Gastrocnemius medialis (tissue), 4 donors: ENCODE measurements around the gene NTN3. TPM values are rescaled to one million over a fixed set of nuclear protein-coding genes. Genes with fewer than 3 reads are reported as not detected.

ENCODE experiments used
- ATAC-seq, 2 donors: fragments of 150-250 bp; one replicate each; pipeline ENCODE4 v1.9.1; 2016
- DNase-seq, 2 donors: peaks; one replicate each; pipeline ENCODE4 v3.0.0-alpha.2; 2019
- H3K27ac ChIP-seq, 4 donors: fragments of 200-600 bp; sonication (generic); 1 replicate in 1 of 4; 2 replicates in 3 of 4; pipeline ENCODE4 v1.5.1; 2016 to 2018; ENCODE audit warnings: mild to moderate bottlenecking in 2 of 4, moderate library complexity in 1 of 4
- H3K27me3 ChIP-seq, 3 donors: fragments of 200-600 bp; sonication (generic) in 2 of 3; 1 replicate in 1 of 3; 2 replicates in 2 of 3; pipeline versions ENCODE4 v1.5.1 to v1.6.0; 2016 to 2019; ENCODE audit warnings: mild to moderate bottlenecking in 1 of 3, moderate library complexity in 1 of 3
- H3K36me3 ChIP-seq, 2 donors: fragments of 200-600 bp; sonication (generic) in 1 of 2; one replicate each; pipeline ENCODE4 v1.5.1; 2017 to 2018
- H3K4me1 ChIP-seq, 2 donors: fragments of 200-600 bp; sonication (generic) in 1 of 2; one replicate each; pipeline ENCODE4 v1.5.1; 2016 to 2017; ENCODE audit warnings: mild to moderate bottlenecking in 2 of 2
- H3K4me3 ChIP-seq, 4 donors: fragments of 200-600 bp; sonication (generic) in 3 of 4; 1 replicate in 1 of 4; 2 replicates in 3 of 4; pipeline ENCODE4 v1.5.1; 2016 to 2019; ENCODE audit warnings: mild to moderate bottlenecking in 2 of 4
- H3K9me3 ChIP-seq, 3 donors: fragments of 200-600 bp; sonication (generic) in 2 of 3; 1 replicate in 1 of 3; 2 replicates in 2 of 3; pipeline ENCODE4 v1.5.1; 2016 to 2019
- CTCF ChIP-seq, 5 experiments: fragments of 450-650 bp in 3 of 5; fragments of 200-600 bp in 2 of 5; sonication (generic) in 2 of 5; IDR thresholded peaks in 4 of 5; conservative IDR thresholded peaks in 1 of 5; 1 replicate in 4 of 5; 2 replicates in 1 of 5; pipeline ENCODE4 v1.5.1; 2016 to 2019; ENCODE audit warnings: antibody characterized with exemption in 5 of 5, mild to moderate bottlenecking in 3 of 5, moderate library complexity in 3 of 5
- POLR2A ChIP-seq, 2 donors: fragments of 450-650 bp; IDR thresholded peaks; one replicate each; pipeline ENCODE4 v1.6.1; 2017; ENCODE audit warnings: antibody characterized with exemption in 2 of 2, mild to moderate bottlenecking in 2 of 2, moderate library complexity in 2 of 2
- in situ Hi-C, 4 donors: fragments of 200-750 bp; cut with MboI; loops; one replicate each; pipeline versions ENCODE4 v1.15.0 to v1.8.0; 2017; ENCODE audit warnings: low sequenced_read_pairs in 4 of 4
- intact Hi-C: fragments of 100-400 bp; cut with DNase I; formaldehyde crosslinking; loops from one replicate; pipeline ENCODE4 v1.15.1; 2023; ENCODE audit warnings: low total_unique reads
- total RNA-seq, 4 donors: library from RNA; depleted of rRNA; stranded (reverse); fragments of >200 nt; gene quantifications; one replicate each; pipeline versions ENCODE4 v1.1.0 to v1.2.3, GENCODE V29; 2016

NTN3 gene
- total RNA-seq, 4 donors from 2014 or later = not detected

- DNase-seq (no peak), ATAC-seq (no peak)
- Histone ChIP-seq H3K36me3 (no peaks in the 10 kb centered on the region), H3K4me3 (no peak overlapping the region), H3K27ac (no peak overlapping the region), H3K27me3 (no peaks in the 10 kb centered on the region), H3K4me1 (peaks cover 9 to 27% of the 10 kb centered on the region in 2 donors), H3K9me3 (no peaks in the 10 kb centered on the region)
- intact Hi-C loops (loop anchor here (10.0 kb wide), 1 partner anchor 65 kb away; the partner anchor contains the start of gene CCNF), in situ Hi-C loops (loop anchor here in 1 of 4 donors (25.0 kb wide), 1 partner anchor 152 kb away; the partner anchor contains the start of gene ABCA3)
- TF ChIP-seq CTCF (IDR thresholded peaks at IDR 0.05 in 4 of 5, conservative IDR thresholded peaks at IDR 0.05 in 1 of 5) (no peak), POLR2A (IDR thresholded peaks at IDR 0.05) (no peak)
These were observed 18.5 kb downstream of the NTN3 start for GRCh38 chr16:2489581-2489980.

GRCh38 chr16:2490190-2491105 is 19.4 kb downstream of the NTN3 start:
- H3K27me3 ChIP-seq = no peaks in the 10 kb centered on the region
- intact Hi-C loops (no loop called here), in situ Hi-C loops (loop anchor here in 3 of 4 donors (5.0 to 25.0 kb wide), 3 partner anchors 143 to 153 kb away; partner anchors contain the start of gene ABCA3 (in 2 of the 3))
- DNase-seq (no peak), ATAC-seq (no peak)
- TF ChIP-seq POLR2A (IDR thresholded peaks at IDR 0.05) (no peak), CTCF (IDR thresholded peaks at IDR 0.05 in 4 of 5, conservative IDR thresholded peaks at IDR 0.05 in 1 of 5) (no peak)
- no peaks in the 10 kb centered on the region for H3K36me3 ChIP-seq
- peaks cover 0 to 20% of the 10 kb centered on the region in 2 donors for H3K4me1 ChIP-seq
- no peak overlapping the region for H3K27ac ChIP-seq
- H3K9me3 ChIP-seq = no peaks in the 10 kb centered on the region
- H3K4me3 ChIP-seq = no peak overlapping the region

- no peaks in the 10 kb centered on the region for H3K36me3 ChIP-seq
- H3K27me3 ChIP-seq = no peaks in the 10 kb centered on the region
- DNase-seq (no peak), ATAC-seq (no peak)
- no peaks in the 10 kb centered on the region for H3K9me3 ChIP-seq
- H3K27ac ChIP-seq = no peak overlapping the region
- in situ Hi-C loops = loop anchor here in 3 of 4 donors (5.0 to 25.0 kb wide), 3 partner anchors 145 to 155 kb away; partner anchors contain the start of gene ABCA3 (in 2 of the 3)
- peaks cover 3 to 11% of the 10 kb centered on the region in 2 donors for H3K4me1 ChIP-seq
- no peak overlapping the region for H3K4me3 ChIP-seq
- TF ChIP-seq POLR2A (IDR thresholded peaks at IDR 0.05) (no peak), CTCF (IDR thresholded peaks at IDR 0.05 in 4 of 5, conservative IDR thresholded peaks at IDR 0.05 in 1 of 5) (no peak)
- intact Hi-C loops = no loop called here
These were observed 21.2 kb downstream of the NTN3 start for GRCh38 chr16:2492292-2492691.

- ATAC-seq (no peak), DNase-seq (no peak)
- in situ Hi-C loops (loop anchor here in 3 of 4 donors (5.0 to 25.0 kb wide), 3 partner anchors 146 to 156 kb away; partner anchors contain the start of gene ABCA3 (in 2 of the 3)), intact Hi-C loops (no loop called here)
- no peaks in the 10 kb centered on the region for H3K36me3 ChIP-seq
- H3K27ac ChIP-seq = no peak overlapping the region
- no peaks in the 10 kb centered on the region for H3K27me3 ChIP-seq
- H3K4me3 ChIP-seq = no peak overlapping the region
- TF ChIP-seq CTCF (IDR thresholded peaks at IDR 0.05 in 4 of 5, conservative IDR thresholded peaks at IDR 0.05 in 1 of 5) (no peak), POLR2A (IDR thresholded peaks at IDR 0.05) (no peak)
- H3K4me1 ChIP-seq = peaks cover 16 to 18% of the 10 kb centered on the region in 2 donors
- H3K9me3 ChIP-seq = no peaks in the 10 kb centered on the region
These were observed 22.5 kb downstream of the NTN3 start for GRCh38 chr16:2493605-2494004.
